Heart left ventricle (tissue), 16 donors: ENCODE measurements around the gene ZNF669. TPM values are rescaled to one million over a fixed set of nuclear protein-coding genes. Genes with fewer than 3 reads are reported as not detected.
A peak's percentile ranks its signal among the peaks of the same experiment; 100 is the strongest.

Source experiments
- ATAC-seq, 4 donors: fragments of 200-7000 bp; cut with Tn5 transposase; one replicate each; pipeline ENCODE4 v1.9.1; 2020 to 2022; ENCODE audit warnings: moderate library complexity in 4 of 4, mild to moderate bottlenecking in 3 of 4, moderate number of reproducible peaks in 1 of 4
- DNase-seq, 5 donors: peaks; one replicate each; pipeline ENCODE4 v3.0.0-alpha.2; 2020
- H3K27ac ChIP-seq, 12 donors: fragments of 200-600 bp; sonication (generic) in 4 of 12; one replicate each; pipeline versions ENCODE4 v1.5.0 to v1.8.0; 2016 to 2022; ENCODE audit warnings: mild to moderate bottlenecking in 2 of 12
- H3K27me3 ChIP-seq, 9 donors: fragments of 200-600 bp; sonication (generic) in 2 of 9; one replicate each; pipeline versions ENCODE4 v1.5.1 to v1.8.0; 2016 to 2022; ENCODE audit warnings: mild to moderate bottlenecking in 3 of 9
- H3K36me3 ChIP-seq, 9 donors: fragments of 200-600 bp; sonication (generic) in 2 of 9; one replicate each; pipeline versions ENCODE4 v1.5.0 to v1.8.0; 2018 to 2022; ENCODE audit warnings: mild to moderate bottlenecking in 2 of 9
- H3K4me1 ChIP-seq, 12 donors: fragments of 200-600 bp; sonication (generic) in 4 of 12; one replicate each; pipeline versions ENCODE4 v1.5.0 to v1.8.0; 2016 to 2022; ENCODE audit warnings: mild to moderate bottlenecking in 3 of 12
- H3K4me3 ChIP-seq, 12 donors: fragments of 200-600 bp; sonication (generic) in 4 of 12; one replicate each; pipeline versions ENCODE4 v1.5.0 to v1.8.0; 2017 to 2022; ENCODE audit warnings: mild to moderate bottlenecking in 9 of 12, moderate library complexity in 4 of 12
- H3K9me3 ChIP-seq, 12 donors: fragments of 200-600 bp; sonication (generic) in 4 of 12; one replicate each; pipeline versions ENCODE4 v1.5.0 to v1.8.0; 2016 to 2022; ENCODE audit warnings: mild to moderate bottlenecking in 1 of 12
- CTCF ChIP-seq, 12 donors: fragments of 200-600 bp; sonication (generic) in 4 of 12; IDR thresholded peaks; one replicate each; pipeline versions ENCODE4 v1.5.0 to v1.8.0; 2018 to 2022; ENCODE audit warnings: antibody characterized with exemption in 12 of 12, mild to moderate bottlenecking in 5 of 12
- POLR2A ChIP-seq, 2 donors: fragments of 450-650 bp; IDR thresholded peaks; one replicate each; pipeline ENCODE4 v1.6.1; 2017; ENCODE audit warnings: antibody characterized with exemption in 2 of 2, mild to moderate bottlenecking in 2 of 2, moderate library complexity in 2 of 2
- WGBS, 4 donors: extraction: QIAGEN DNeasy Blood & Tissue Kit in 2 of 4; methylation state at CpG; one replicate each; pipeline versions ENCODE4 v1.1.5 to v1.1.7; 2013 to 2018; 5-methylcytosine and 5-hydroxymethylcytosine counted together
- intact Hi-C, 10 donors: fragments of 100-400 bp; cut with DNase I; formaldehyde crosslinking; loops; one replicate each; pipeline versions ENCODE4 v1.11.1 to v1.14.2; 2022
- polyA plus RNA-seq, 2 donors: library from polyadenylated mRNA; stranded (reverse); fragments of 200-250 nt; gene quantifications; one replicate each; pipeline ENCODE4 v1.2.3, GENCODE V29; 2013
- total RNA-seq, 9 donors: library from RNA; depleted of rRNA in 2 of 9; stranded (reverse); fragments of >200 nt in 2 of 9; fragmentation: NEBNext Ultra II Directional in 3 of 9; extraction: Animal tissue kit (Norgen Biotek cat#: 25700) in 3 of 9; gene quantifications; one replicate each; pipeline versions ENCODE4 v1.1.0 to v1.2.4, GENCODE V29; 2016 to 2023
- donor health status: ischemic (EF 13 %, LVEDD 7.1; RV severe dilation, severe dysfunction).
- donor health status: healthy with polysubstance abuse.
- donor health status: DM: no; HTN: yes; CAD: no.
- donor health status: DM: no; HTN: no; CAD: no.
- donor health status: ischemic (EF 25% LVEDD 6.9; RV normal size, moderate dysfunction).
- donor health status: ischemic (EF 25% LVEDD 5.7; RV mildly dilated, moderate dysfunction).
- donor health status: healthy.
- donor health status: DM: yes; HTN: yes; CAD: no.
- donor health status: ischemic (EF 35%, LVEDD 5.7; RV mildly dilated, moderate dysfunction).
- donor health status: nonischemic (EF 11% LVEDD 7.7; RV severe dilation, severe dysfunction).
- donor health status: DM: yes; HTN: yes; CAD: no.
- donor health status: PGD.
- donor health status: ischemic (EF 29% LVEDD 5.4; RV normal size, mild dysfunction).
- donor health status: nonischemic (EF 23%, LVEDD 6.1; RV moderate dilation, normal function).

The ZNF669 gene
- total and polyA plus RNA-seq, 11 donors: 1.5 to 5.4 (median 3.2) TPM

- DNase-seq: no peak
- peaks cover 0 to 39% (median 27%) of the 10 kb centered on the region in 9 donors for H3K36me3 ChIP-seq
- TF ChIP-seq POLR2A (IDR thresholded peaks at IDR 0.05): no peak
- no peak for TF ChIP-seq CTCF (IDR thresholded peaks at IDR 0.05)
- no peaks in the 10 kb centered on the region for H3K4me1 ChIP-seq
- H3K27ac ChIP-seq: no peak overlapping the region
- peaks cover 0 to 67% (median 21%) of the 10 kb centered on the region in 12 donors for H3K9me3 ChIP-seq
- ATAC-seq: no peak
- 82 to 88% (median 86%) methylated on average over 5 of the region's 5 CpGs for WGBS, 4 donors
- H3K4me3 ChIP-seq: no peak overlapping the region
- intact Hi-C loops: no loop called here
- H3K27me3 ChIP-seq: no peaks in the 10 kb centered on the region
Observed at GRCh38 chr1:247096544-247096943, 7.6 kb downstream of the ZNF669 start.

- Histone ChIP-seq H3K4me3 (no peak overlapping the region), H3K27ac (no peak overlapping the region), H3K36me3 (peaks cover 0 to 35% (median 23%) of the 10 kb centered on the region in 9 donors), H3K27me3 (no peaks in the 10 kb centered on the region), H3K4me1 (no peaks in the 10 kb centered on the region), H3K9me3 (peaks cover 0 to 63% (median 17%) of the 10 kb centered on the region in 12 donors)
- DNase-seq (no peak), ATAC-seq (no peak)
- intact Hi-C loops: no loop called here
- WGBS, 4 donors: 95 to 100% (median 96%) methylated on average over 3 of the region's 3 CpGs
- TF ChIP-seq CTCF (IDR thresholded peaks at IDR 0.05) (no peak), POLR2A (IDR thresholded peaks at IDR 0.05) (no peak)
Observed at GRCh38 chr1:247096112-247096511, 8.0 kb downstream of the ZNF669 start.

- no peak for DNase-seq
- ATAC-seq: peak in 1 of 4 donors; percentile 38
- H3K4me1 ChIP-seq: no peaks in the 10 kb centered on the region
- no peak overlapping the region for H3K4me3 ChIP-seq
- no peaks in the 10 kb centered on the region for H3K36me3 ChIP-seq
- H3K27ac ChIP-seq: no peak overlapping the region
- H3K9me3 ChIP-seq: peaks cover 0 to 7% (median 0%) of the 10 kb centered on the region in 12 donors
- 73 to 85% (median 83%) methylated on average over 14 of the region's 14 CpGs for WGBS, 4 donors
- TF ChIP-seq CTCF (IDR thresholded peaks at IDR 0.05) (no peak), POLR2A (IDR thresholded peaks at IDR 0.05) (no peak)
- intact Hi-C loops: no loop called here
- H3K27me3 ChIP-seq: no peaks in the 10 kb centered on the region
Observed at GRCh38 chr1:247090455-247090854, 13.7 kb downstream of the ZNF669 start.

GRCh38 chr1:247089616-247090375 lies 14.4 kb downstream of the ZNF669 start:
- H3K4me1 ChIP-seq: no peaks in the 10 kb centered on the region
- no peaks in the 10 kb centered on the region for H3K36me3 ChIP-seq
- TF ChIP-seq CTCF (IDR thresholded peaks at IDR 0.05) (no peak), POLR2A (IDR thresholded peaks at IDR 0.05) (no peak)
- ATAC-seq (no peak), DNase-seq (no peak)
- H3K27me3 ChIP-seq: no peaks in the 10 kb centered on the region
- peaks cover 0 to 4% (median 0%) of the 10 kb centered on the region in 12 donors for H3K9me3 ChIP-seq
- H3K27ac ChIP-seq: no peak overlapping the region
- intact Hi-C loops: no loop called here
- H3K4me3 ChIP-seq: no peak overlapping the region
- 55 to 80% (median 66%) methylated on average over 15 to 17 of the region's 17 CpGs for WGBS, 4 donors
